LNCaP clone FGC (cell line): ENCODE data around the gene KLK3.
"Not testable (repeated sequence)": the region's sequence is repeated elsewhere in the genome, so short reads cannot be mapped to it uniquely, and the experiment has no call there.

Source experiments
- DNase-seq: peaks from one replicate; pipeline ENCODE4 v3.0.0-alpha.2; 2011; ENCODE audit warnings: low read depth
- H3K4me3 ChIP-seq: 2 replicates; pipeline ENCODE4 v1.5.1; 2011; ENCODE audit warnings: mild to moderate bottlenecking, low read depth, low read length, control low read depth
- TF ChIP-seq, protein P1 (sequence below): IDR thresholded peaks from 2 replicates; pipeline ENCODE4 v1.5.1; 2012; ENCODE audit warnings: mild to moderate bottlenecking; ENCODE audit not compliant: control insufficient read depth, insufficient read depth; ENCODE audit errors: extremely low read depth

KLK3 gene

DNA sequence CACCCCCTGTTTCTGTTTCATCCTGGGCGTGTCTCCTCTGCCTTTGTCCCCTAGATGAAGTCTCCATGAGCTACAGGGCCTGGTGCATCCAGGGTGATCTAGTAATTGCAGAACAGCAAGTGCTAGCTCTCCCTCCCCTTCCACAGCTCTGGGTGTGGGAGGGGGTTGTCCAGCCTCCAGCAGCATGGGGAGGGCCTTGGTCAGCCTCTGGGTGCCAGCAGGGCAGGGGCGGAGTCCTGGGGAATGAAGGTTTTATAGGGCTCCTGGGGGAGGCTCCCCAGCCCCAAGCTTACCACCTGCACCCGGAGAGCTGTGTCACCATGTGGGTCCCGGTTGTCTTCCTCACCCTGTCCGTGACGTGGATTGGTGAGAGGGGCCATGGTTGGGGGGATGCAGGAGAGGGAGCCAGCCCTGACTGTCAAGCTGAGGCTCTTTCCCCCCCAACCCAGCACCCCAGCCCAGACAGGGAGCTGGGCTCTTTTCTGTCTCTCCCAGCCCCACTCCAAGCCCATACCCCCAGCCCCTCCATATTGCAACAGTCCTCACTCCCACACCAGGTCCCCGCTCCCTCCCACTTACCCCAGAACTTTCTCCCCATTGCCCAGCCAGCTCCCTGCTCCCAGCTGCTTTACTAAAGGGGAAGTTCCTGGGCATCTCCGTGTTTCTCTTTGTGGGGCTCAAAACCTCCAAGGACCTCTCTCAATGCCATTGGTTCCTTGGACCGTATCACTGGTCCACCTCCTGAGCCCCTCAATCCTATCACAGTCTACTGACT, at the start of gene KLK3:
Gene KLK3, plus strand, starts transcription at position 280 of the 775 bp plus-strand sequence. Its CDS starts 41 bp downstream, at position 321.
- H3K4me3 ChIP-seq = peak within 1 kb of the TSS; percentile 66
- TF ChIP-seq, protein P1, sequence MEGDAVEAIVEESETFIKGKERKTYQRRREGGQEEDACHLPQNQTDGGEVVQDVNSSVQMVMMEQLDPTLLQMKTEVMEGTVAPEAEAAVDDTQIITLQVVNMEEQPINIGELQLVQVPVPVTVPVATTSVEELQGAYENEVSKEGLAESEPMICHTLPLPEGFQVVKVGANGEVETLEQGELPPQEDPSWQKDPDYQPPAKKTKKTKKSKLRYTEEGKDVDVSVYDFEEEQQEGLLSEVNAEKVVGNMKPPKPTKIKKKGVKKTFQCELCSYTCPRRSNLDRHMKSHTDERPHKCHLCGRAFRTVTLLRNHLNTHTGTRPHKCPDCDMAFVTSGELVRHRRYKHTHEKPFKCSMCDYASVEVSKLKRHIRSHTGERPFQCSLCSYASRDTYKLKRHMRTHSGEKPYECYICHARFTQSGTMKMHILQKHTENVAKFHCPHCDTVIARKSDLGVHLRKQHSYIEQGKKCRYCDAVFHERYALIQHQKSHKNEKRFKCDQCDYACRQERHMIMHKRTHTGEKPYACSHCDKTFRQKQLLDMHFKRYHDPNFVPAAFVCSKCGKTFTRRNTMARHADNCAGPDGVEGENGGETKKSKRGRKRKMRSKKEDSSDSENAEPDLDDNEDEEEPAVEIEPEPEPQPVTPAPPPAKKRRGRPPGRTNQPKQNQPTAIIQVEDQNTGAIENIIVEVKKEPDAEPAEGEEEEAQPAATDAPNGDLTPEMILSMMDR = no peak
- DNase-seq = peak; percentile 81

DNA sequence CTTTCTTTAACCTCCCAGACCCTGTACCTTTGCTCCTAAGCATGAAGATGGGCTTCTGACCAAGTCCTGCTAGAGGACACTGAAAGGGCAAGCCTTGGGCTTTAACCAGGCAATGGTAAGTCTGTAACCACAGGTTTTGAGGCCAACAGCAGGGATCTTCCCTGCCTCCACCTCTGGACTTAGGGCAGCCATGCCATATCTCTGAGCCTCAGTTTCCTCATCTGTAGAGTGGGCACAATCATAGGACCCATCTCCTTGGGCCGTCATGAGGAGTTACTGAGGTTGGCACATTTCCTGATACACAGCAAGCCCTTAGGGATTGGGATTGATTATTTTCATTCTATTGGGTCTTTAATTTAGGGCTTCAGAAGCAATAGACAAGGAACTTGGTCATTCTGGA, 45.9 kb upstream of the KLK3 start:
- H3K4me3 ChIP-seq = no peak overlapping the region
- TF ChIP-seq, protein P1 = no peak
- DNase-seq = no peak

DNA sequence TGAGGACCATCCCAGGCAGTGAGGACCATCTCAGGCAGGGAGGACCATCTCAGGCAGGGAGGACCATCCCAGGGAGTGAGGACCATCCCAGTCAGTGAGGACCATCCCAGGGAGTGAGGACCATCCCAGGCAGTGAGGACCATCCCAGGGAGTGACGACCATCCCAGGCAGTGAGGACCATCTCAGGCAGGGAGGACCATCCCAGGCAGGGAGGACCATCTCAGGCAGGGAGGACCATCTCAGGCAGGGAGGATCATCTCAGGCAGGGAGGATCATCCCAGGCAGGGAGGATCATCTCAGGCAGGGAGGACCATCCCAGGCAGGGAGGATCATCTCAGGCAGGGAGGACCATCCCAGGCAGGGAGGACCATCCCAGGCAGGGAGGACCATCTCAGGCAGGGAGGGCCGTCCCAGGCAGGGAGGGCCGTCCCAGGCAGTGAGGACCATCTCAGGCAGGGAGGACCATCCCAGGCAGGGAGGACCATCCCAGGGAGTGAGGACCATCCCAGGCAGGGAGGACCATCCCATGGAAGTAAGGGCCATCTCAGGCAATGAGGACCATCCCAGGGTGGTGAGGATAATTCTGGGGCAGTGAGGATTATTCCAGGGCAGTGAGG, 43.0 kb upstream of the KLK3 start:
- not testable (repeated sequence) for H3K4me3 ChIP-seq, DNase-seq

- TF ChIP-seq, protein P1 = no peak
Measured at GRCh38 chr19:50812474-50812873, 42.2 kb upstream of the KLK3 start.

GRCh38 chr19:50814883-50815282, 39.8 kb upstream of the KLK3 start:
- TF ChIP-seq, protein P1 = no peak
- no peak for DNase-seq
- no peak overlapping the region for H3K4me3 ChIP-seq

More at GRCh38 chr19:50812474-50812873, 42.2 kb upstream of the KLK3 start:
- no peak overlapping the region for H3K4me3 ChIP-seq
- DNase-seq = no peak

DNA sequence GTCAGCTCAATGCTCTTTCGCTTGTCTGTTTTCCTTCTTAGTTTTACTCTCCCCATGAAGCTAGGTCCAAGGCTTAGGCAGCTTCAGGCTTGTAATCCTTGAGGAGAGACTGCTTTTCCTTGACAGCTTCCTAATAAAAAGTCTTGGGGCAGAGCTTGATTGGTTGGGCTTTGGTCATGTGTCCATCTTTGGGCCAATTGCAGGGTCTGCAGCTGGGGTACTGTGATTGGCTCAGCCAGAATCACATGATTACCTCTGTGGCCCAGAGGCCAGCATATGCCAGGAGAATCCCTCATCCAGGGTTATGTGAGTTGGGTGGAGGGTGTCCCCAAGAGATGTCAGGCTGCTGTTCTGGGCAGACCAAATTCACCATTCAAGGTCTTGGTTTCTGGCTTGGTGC, 39.3 kb upstream of the KLK3 start:
- no peak for DNase-seq
- TF ChIP-seq, protein P1 = no peak
- no peak overlapping the region for H3K4me3 ChIP-seq

DNA sequence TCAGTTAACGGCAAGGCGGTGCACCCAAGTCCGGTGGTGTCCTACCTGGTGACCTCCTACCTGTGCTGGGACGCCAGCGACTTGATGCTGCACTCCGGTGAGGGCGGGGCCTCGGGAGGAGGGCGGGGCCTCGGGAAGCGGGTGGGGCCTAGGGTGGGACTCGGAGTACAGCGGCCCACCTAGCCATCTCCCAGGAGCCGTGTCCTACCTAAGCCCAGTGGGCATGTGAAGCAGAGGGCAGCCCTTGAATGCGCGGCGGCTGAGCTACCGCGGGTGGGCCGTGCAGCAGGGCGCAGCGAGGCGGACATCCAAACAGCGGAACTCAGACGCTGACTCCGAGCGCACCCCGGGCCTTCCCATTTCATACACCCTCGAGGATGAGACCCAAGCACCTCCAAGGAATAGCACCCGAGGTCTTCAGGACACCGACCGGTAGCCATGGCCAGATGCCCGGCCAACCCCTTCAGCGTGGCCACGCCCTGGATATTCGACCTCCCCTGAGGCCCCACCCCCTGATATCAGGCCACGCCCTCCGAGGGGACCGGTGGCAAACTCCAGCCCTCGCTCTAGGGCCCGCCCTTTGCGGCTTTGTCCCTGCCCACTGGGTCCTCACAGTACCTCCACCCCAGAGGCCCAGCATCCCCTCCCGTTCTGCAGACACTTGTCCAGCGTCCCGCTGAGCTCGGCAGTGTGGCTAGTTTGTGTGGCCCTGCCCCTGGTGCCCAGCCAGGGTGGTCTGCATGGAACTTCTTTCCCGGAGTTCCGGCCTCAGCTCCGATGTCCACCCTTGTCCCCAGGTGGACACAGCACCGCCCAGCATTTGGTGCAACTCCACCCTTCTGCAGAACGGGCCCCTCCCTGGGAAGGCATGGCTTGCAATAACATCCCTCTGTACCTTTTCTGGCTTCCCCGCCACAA, 36.5 kb upstream of the KLK3 start:
- H3K4me3 ChIP-seq = peak overlapping the region; percentile 34
- TF ChIP-seq, protein P1 = no peak
- no peak for DNase-seq
